Keratinocyte (primary cell): Measurements from ENCODE around the gene NR1H2.

Experiments
- CTCF ChIP-seq, 3 experiments: IDR thresholded peaks in 1 of 3; conservative IDR thresholded peaks in 1 of 3; optimal IDR thresholded peaks in 1 of 3; 2 replicates in 2 of 3; 3 replicates in 1 of 3; pipeline versions ENCODE3 to v1.5.1; 2011; ENCODE audit warnings: low read length in 3 of 3, mild to moderate bottlenecking in 3 of 3, moderate library complexity in 2 of 3, control low read depth in 1 of 3, inconsistent platforms in 1 of 3; ENCODE audit not compliant: insufficient read depth in 2 of 3; ENCODE audit errors: extremely low read depth in 1 of 3
- EZH2 ChIP-seq: IDR thresholded peaks from one replicate; pipeline ENCODE4 v1.6.1; 2012; ENCODE audit warnings: inconsistent platforms, mild to moderate bottlenecking, low read length, moderate library complexity

GRCh38 chr19:50333737-50334617 is 42.3 kb upstream of the NR1H2 start:
- TF ChIP-seq CTCF (optimal IDR thresholded peaks at IDR 0.05 in 1 of 3, IDR thresholded peaks at IDR 0.05 in 1 of 3, conservative IDR thresholded peaks at IDR 0.05 in 1 of 3; ENCODE audit: extremely low read depth in 1 of 3, insufficient read depth in 2 of 3, low read length in 3 of 3) (no peak), EZH2 (no peak)
